ENCODE data around the gene MCUB.
"Not testable (repeated sequence)": the region's sequence is repeated elsewhere in the genome, so short reads cannot be mapped to it uniquely, and the experiment has no call there.

The MCUB gene

GRCh38 chr4:109590905-109591304, 30.9 kb downstream of the MCUB start:
- Histone ChIP-seq H3F3A (ENCODE audit: insufficient read depth) (no peaks in the 10 kb centered on the region), H3K9me3 (ENCODE audit: insufficient read depth, low read length) (no peaks in the 10 kb centered on the region), H3K36me3 (ENCODE audit: low read length) (no peaks in the 10 kb centered on the region), H2AFZ (ENCODE audit: low read depth, low read length, severe bottlenecking) (no peak overlapping the region), H3K79me2 (ENCODE audit: insufficient read depth, low read length) (peaks cover 23% of the 10 kb centered on the region), H3K27ac (ENCODE audit: low read depth, low read length) (peak overlapping the region; percentile 51), H3K9me2 (replicated peaks; ENCODE audit: insufficient read depth, low read length) (no peaks in the 10 kb centered on the region), H3K27me3 (ENCODE audit: low read length) (no peaks in the 10 kb centered on the region), H3K9ac (ENCODE audit: low read length) (no peak overlapping the region), H3K4me2 (ENCODE audit: low read depth, low read length, poor library complexity, severe bottlenecking) (peak overlapping the region; percentile 30), H3K4me3 (ENCODE audit: insufficient read depth, low read length, poor library complexity, severe bottlenecking) (no peak overlapping the region), H4K20me1 (ENCODE audit: low read depth, low read length) (no peaks in the 10 kb centered on the region)
- TF ChIP-seq CTCF (IDR thresholded peaks at IDR 0.05; ENCODE audit: insufficient read depth, low read length, poor library complexity, severe bottlenecking) (no peak), EZH2phosphoT487 (conservative IDR thresholded peaks at IDR 0.05; ENCODE audit: low read length) (no peak)

GRCh38 chr4:109592367-109592766, 32.3 kb downstream of the MCUB start:
- Histone ChIP-seq H3K9ac (ENCODE audit: low read length) (no peak overlapping the region), H3K4me3 (ENCODE audit: insufficient read depth, low read length, poor library complexity, severe bottlenecking) (no peak overlapping the region), H4K20me1 (ENCODE audit: low read depth, low read length) (no peaks in the 10 kb centered on the region), H3K4me2 (ENCODE audit: low read depth, low read length, poor library complexity, severe bottlenecking) (no peak overlapping the region), H3K79me2 (ENCODE audit: insufficient read depth, low read length) (peaks cover 23% of the 10 kb centered on the region), H3K9me2 (replicated peaks; ENCODE audit: insufficient read depth, low read length) (no peaks in the 10 kb centered on the region), H3K27ac (ENCODE audit: low read depth, low read length) (no peak overlapping the region), H2AFZ (ENCODE audit: low read depth, low read length, severe bottlenecking) (no peak overlapping the region), H3K27me3 (ENCODE audit: low read length) (no peaks in the 10 kb centered on the region), H3K36me3 (ENCODE audit: low read length) (no peaks in the 10 kb centered on the region), H3K9me3 (ENCODE audit: insufficient read depth, low read length) (no peaks in the 10 kb centered on the region), H3F3A (ENCODE audit: insufficient read depth) (no peaks in the 10 kb centered on the region)
- no peak for TF ChIP-seq EZH2phosphoT487 (conservative IDR thresholded peaks at IDR 0.05; ENCODE audit: low read length)
- no peak for TF ChIP-seq CTCF (IDR thresholded peaks at IDR 0.05; ENCODE audit: insufficient read depth, low read length, poor library complexity, severe bottlenecking)

- H3F3A ChIP-seq (ENCODE audit: insufficient read depth); H3K27me3 ChIP-seq (ENCODE audit: low read length); H3K9me3 ChIP-seq (ENCODE audit: insufficient read depth, low read length); H3K4me3 ChIP-seq (ENCODE audit: insufficient read depth, low read length, poor library complexity, severe bottlenecking); H3K4me2 ChIP-seq (ENCODE audit: low read depth, low read length, poor library complexity, severe bottlenecking); H3K9me2 ChIP-seq (replicated peaks; ENCODE audit: insufficient read depth, low read length); H3K36me3 ChIP-seq (ENCODE audit: low read length); H4K20me1 ChIP-seq (ENCODE audit: low read depth, low read length); H3K27ac ChIP-seq (ENCODE audit: low read depth, low read length); H3K79me2 ChIP-seq (ENCODE audit: insufficient read depth, low read length); H3K9ac ChIP-seq (ENCODE audit: low read length); H2AFZ ChIP-seq (ENCODE audit: low read depth, low read length, severe bottlenecking): not testable (repeated sequence)
Observed at GRCh38 chr4:109595123-109595522, 35.1 kb downstream of the MCUB start.

- H3K4me2 ChIP-seq (ENCODE audit: low read depth, low read length, poor library complexity, severe bottlenecking); H3K79me2 ChIP-seq (ENCODE audit: insufficient read depth, low read length); H3K27me3 ChIP-seq (ENCODE audit: low read length); H4K20me1 ChIP-seq (ENCODE audit: low read depth, low read length); H3K4me3 ChIP-seq (ENCODE audit: insufficient read depth, low read length, poor library complexity, severe bottlenecking); H3K36me3 ChIP-seq (ENCODE audit: low read length); H3K9me3 ChIP-seq (ENCODE audit: insufficient read depth, low read length); H3K27ac ChIP-seq (ENCODE audit: low read depth, low read length); H3K9ac ChIP-seq (ENCODE audit: low read length); H2AFZ ChIP-seq (ENCODE audit: low read depth, low read length, severe bottlenecking); H3F3A ChIP-seq (ENCODE audit: insufficient read depth); H3K9me2 ChIP-seq (replicated peaks; ENCODE audit: insufficient read depth, low read length): not testable (repeated sequence)
Observed at GRCh38 chr4:109596420-109597085, 36.5 kb downstream of the MCUB start.

Data from SU-DHL-6 (cell line).